ENCODE measurements around the gene IRF1.

IRF1 gene

GRCh38 chr5:132478366-132478871, 12.2 kb downstream of the IRF1 start:
- in situ Hi-C loops (cut with MboI; ENCODE audit: low sequenced_read_pairs, unreplicated experiment), result no loop called here
- TF ChIP-seq CTCF (IDR thresholded peaks at IDR 0.05; ENCODE audit: borderline replicate concordance, control extremely low read depth, extremely low read depth, insufficient read depth, missing control alignments), result no peak
- DNase-seq (ENCODE audit: low spot score), result no peak

GRCh38 chr5:132477784-132478365, 12.7 kb downstream of the IRF1 start:
- in situ Hi-C loops (cut with MboI; ENCODE audit: low sequenced_read_pairs, unreplicated experiment), result no loop called here
- no peak for TF ChIP-seq CTCF (IDR thresholded peaks at IDR 0.05; ENCODE audit: borderline replicate concordance, control extremely low read depth, extremely low read depth, insufficient read depth, missing control alignments)
- no peak for DNase-seq (ENCODE audit: low spot score)

- TF ChIP-seq CTCF (IDR thresholded peaks at IDR 0.05; ENCODE audit: borderline replicate concordance, control extremely low read depth, extremely low read depth, insufficient read depth, missing control alignments), result no peak
- in situ Hi-C loops (cut with MboI; ENCODE audit: low sequenced_read_pairs, unreplicated experiment), result no loop called here
- no peak for DNase-seq (ENCODE audit: low spot score)
Observed at GRCh38 chr5:132476876-132477781, 13.4 kb downstream of the IRF1 start.

GRCh38 chr5:132475987-132476875, 14.3 kb downstream of the IRF1 start:
- no peak for TF ChIP-seq CTCF (IDR thresholded peaks at IDR 0.05; ENCODE audit: borderline replicate concordance, control extremely low read depth, extremely low read depth, insufficient read depth, missing control alignments)
- in situ Hi-C loops (cut with MboI; ENCODE audit: low sequenced_read_pairs, unreplicated experiment), result no loop called here

GRCh38 chr5:132475497-132475882, 15.1 kb downstream of the IRF1 start:
- DNase-seq (ENCODE audit: low spot score), result no peak
- in situ Hi-C loops (cut with MboI; ENCODE audit: low sequenced_read_pairs, unreplicated experiment), result no loop called here
- no peak for TF ChIP-seq CTCF (IDR thresholded peaks at IDR 0.05; ENCODE audit: borderline replicate concordance, control extremely low read depth, extremely low read depth, insufficient read depth, missing control alignments)

More at GRCh38 chr5:132475987-132476875, 14.3 kb downstream of the IRF1 start:
- no peak for DNase-seq (ENCODE audit: low spot score)

GRCh38 chr5:132474881-132475496, 15.6 kb downstream of the IRF1 start:
- no peak for DNase-seq (ENCODE audit: low spot score)
- in situ Hi-C loops (cut with MboI; ENCODE audit: low sequenced_read_pairs, unreplicated experiment), result no loop called here
- no peak for TF ChIP-seq CTCF (IDR thresholded peaks at IDR 0.05; ENCODE audit: borderline replicate concordance, control extremely low read depth, extremely low read depth, insufficient read depth, missing control alignments)
